Dendritic cell treated with granulocyte-macrophage colony-stimulating factor and Interleukin-4, amounts not matched to agents 40 ng/mL and 50 ng/mL, for 4 days (primary cell): ENCODE measurements around the gene KRTAP10-2.
"Not testable (repeated sequence)": the region's sequence is repeated elsewhere in the genome, so short reads cannot be mapped to it uniquely, and the experiment has no call there.

Source experiments
- H3K27ac Mint-ChIP-seq: one replicate; pipeline ENCODE4 v1.8.0; 2022; ENCODE audit warnings: mild to moderate bottlenecking, mixed read lengths
- H3K27me3 Mint-ChIP-seq: one replicate; pipeline ENCODE4 v1.8.0; 2022; ENCODE audit warnings: mild to moderate bottlenecking, mixed read lengths
- H3K36me3 Mint-ChIP-seq: one replicate; pipeline ENCODE4 v1.8.0; 2022; ENCODE audit warnings: low read depth, mixed read lengths
- H3K4me1 Mint-ChIP-seq: one replicate; pipeline ENCODE4 v1.8.0; 2022; ENCODE audit warnings: low read depth, mixed read lengths
- H3K4me3 Mint-ChIP-seq: one replicate; pipeline ENCODE4 v1.8.0; 2022; ENCODE audit warnings: mild to moderate bottlenecking, moderate library complexity, mixed read lengths
- H3K9me3 Mint-ChIP-seq: one replicate; pipeline ENCODE4 v1.8.0; 2022; ENCODE audit warnings: mixed read lengths
- intact Hi-C: fragments of 100-400 bp; cut with micrococcal nuclease; formaldehyde crosslinking; loops from one replicate; pipeline ENCODE4 v1.15.0; 2022

KRTAP10-2 gene

DNA sequence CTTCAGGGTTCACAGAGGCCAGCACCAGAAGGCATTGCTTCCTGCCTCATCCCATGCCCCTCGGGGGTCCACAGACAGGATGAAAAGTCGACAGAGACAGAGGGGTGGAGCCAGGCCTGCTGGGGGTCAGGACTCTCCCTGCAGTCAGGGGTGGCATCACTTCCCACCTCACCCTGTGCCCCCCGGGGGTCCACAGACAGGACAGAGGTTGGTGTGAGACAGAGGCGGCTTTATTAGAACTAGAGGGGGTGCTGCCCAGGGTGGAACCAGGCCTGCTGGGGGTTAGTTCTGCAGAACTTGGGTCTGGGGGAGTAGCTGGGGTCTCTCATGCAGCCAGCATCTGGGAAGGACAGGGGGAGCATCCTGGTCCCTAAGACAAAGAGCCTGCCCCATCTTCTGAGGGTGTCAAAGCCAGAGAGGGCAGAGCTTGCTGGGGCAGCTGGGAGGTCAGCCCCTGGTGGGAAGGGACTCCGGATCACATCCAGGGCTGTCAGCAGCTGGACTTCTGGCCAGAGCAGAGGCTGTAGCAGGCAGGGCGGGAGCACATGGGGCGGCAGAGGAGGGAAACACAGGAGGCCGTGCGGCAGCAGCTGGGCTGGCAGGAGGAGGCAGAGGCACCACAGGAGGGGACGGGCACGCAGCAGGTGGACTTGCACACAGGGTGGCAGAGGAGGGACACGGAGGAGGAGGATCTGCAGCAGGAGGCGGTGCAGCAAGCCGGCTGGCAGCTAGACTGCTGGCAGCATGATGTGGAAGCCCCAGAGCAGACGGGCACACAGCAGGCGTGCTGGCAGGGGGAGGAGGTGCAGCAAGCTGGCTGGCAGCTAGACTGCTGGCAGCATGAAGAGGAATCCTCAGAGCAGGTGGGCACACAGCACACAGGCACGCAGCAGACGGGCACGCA lies 39.8 kb upstream of the KRTAP10-2 start:
- H3K27ac Mint-ChIP-seq, H3K4me1 Mint-ChIP-seq, intact Hi-C loops, H3K9me3 Mint-ChIP-seq, H3K36me3 Mint-ChIP-seq, H3K4me3 Mint-ChIP-seq: not testable (repeated sequence)
- peaks cover 19% of the 10 kb centered on the region for H3K27me3 Mint-ChIP-seq

GRCh38 chr21:44590311-44590721 lies 39.0 kb upstream of the KRTAP10-2 start:
- H3K27me3 Mint-ChIP-seq = peaks cover 24% of the 10 kb centered on the region
- no peaks in the 10 kb centered on the region for H3K4me1 Mint-ChIP-seq
- intact Hi-C loops = no loop called here

GRCh38 chr21:44589586-44590305 lies 38.4 kb upstream of the KRTAP10-2 start:
- H3K9me3 Mint-ChIP-seq = peaks cover 8% of the 10 kb centered on the region
- intact Hi-C loops = no loop called here

More at GRCh38 chr21:44590311-44590721, 39.0 kb upstream of the KRTAP10-2 start:
- Mint-ChIP-seq H3K27ac (no peak overlapping the region), H3K9me3 (peaks cover 7% of the 10 kb centered on the region), H3K4me3 (no peak overlapping the region), H3K36me3 (no peaks in the 10 kb centered on the region)

DNA sequence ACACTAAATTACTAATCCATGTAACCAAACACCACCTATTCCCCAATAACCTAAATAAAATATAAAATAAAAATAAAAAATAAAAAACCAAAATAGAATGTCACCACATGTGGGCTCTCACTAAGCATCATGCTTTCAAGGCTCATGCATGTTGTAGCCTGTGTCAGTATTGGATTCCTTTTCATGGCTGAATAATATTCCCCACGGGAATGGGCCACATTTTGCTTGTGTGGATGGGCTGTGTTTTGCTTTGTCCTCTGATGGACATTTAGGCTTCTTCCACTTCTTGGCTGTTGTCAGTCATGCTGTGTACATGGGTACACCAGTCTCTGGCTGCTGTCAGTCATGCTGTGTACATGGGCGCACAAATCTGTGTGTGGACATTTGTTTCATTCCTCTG lies 37.8 kb upstream of the KRTAP10-2 start:
- Mint-ChIP-seq H3K27ac (no peak overlapping the region), H3K36me3 (no peaks in the 10 kb centered on the region), H3K4me1 (no peaks in the 10 kb centered on the region), H3K4me3 (no peak overlapping the region), H3K27me3 (peaks cover 26% of the 10 kb centered on the region), H3K9me3 (peaks cover 8% of the 10 kb centered on the region)
- intact Hi-C loops = no loop called here

More at GRCh38 chr21:44589586-44590305, 38.4 kb upstream of the KRTAP10-2 start:
- Mint-ChIP-seq H3K4me3 (no peak overlapping the region), H3K36me3 (no peaks in the 10 kb centered on the region), H3K4me1 (no peaks in the 10 kb centered on the region), H3K27ac (no peak overlapping the region), H3K27me3 (peaks cover 29% of the 10 kb centered on the region)

DNA sequence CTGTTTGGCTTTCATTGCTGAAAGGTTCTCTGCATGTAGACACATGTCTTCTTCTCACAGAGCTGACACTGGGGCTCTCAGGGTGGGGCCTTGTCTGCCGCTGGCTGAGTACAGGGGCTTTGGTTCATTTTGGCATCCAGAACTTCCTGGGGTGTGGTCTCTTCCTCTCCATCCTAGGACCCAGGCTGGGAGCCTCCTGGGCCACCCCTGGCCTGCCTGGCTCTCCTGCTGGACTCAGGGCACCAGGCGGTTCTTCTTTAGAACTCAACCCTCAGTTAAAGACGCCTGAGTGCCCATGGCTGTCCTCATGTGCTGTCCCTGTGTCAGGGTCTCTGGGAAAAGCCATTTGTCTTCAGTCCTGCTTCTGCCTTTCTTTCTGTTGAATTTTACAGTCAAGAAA lies 34.6 kb upstream of the KRTAP10-2 start:
- Mint-ChIP-seq H3K36me3 (no peaks in the 10 kb centered on the region), H3K4me3 (no peak overlapping the region), H3K27me3 (peaks cover 28% of the 10 kb centered on the region), H3K4me1 (no peaks in the 10 kb centered on the region), H3K9me3 (peaks cover 24% of the 10 kb centered on the region), H3K27ac (no peak overlapping the region)
- intact Hi-C loops = no loop called here

DNA sequence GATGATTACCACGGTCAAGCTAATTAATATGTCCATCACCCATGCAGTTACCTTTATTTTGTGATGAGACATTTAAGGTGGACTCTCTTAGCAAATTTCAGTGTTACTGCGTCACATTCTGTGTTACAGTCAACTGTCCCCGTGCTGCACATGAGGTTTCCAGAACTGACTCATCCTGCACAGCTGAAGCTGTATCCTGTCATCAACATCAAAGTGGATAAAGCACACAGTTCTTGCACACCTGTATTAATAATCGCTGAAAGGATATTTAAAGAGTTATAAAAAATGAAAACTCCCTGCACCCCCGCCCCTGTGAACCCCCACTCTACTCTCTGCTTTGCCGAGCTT lies 32.5 kb upstream of the KRTAP10-2 start:
- H3K27me3 Mint-ChIP-seq = peaks cover 43% of the 10 kb centered on the region
- peaks cover 39% of the 10 kb centered on the region for H3K9me3 Mint-ChIP-seq
- intact Hi-C loops = no loop called here
- no peak overlapping the region for H3K4me3 Mint-ChIP-seq
- H3K4me1 Mint-ChIP-seq = no peaks in the 10 kb centered on the region
- no peaks in the 10 kb centered on the region for H3K36me3 Mint-ChIP-seq
- H3K27ac Mint-ChIP-seq = no peak overlapping the region

DNA sequence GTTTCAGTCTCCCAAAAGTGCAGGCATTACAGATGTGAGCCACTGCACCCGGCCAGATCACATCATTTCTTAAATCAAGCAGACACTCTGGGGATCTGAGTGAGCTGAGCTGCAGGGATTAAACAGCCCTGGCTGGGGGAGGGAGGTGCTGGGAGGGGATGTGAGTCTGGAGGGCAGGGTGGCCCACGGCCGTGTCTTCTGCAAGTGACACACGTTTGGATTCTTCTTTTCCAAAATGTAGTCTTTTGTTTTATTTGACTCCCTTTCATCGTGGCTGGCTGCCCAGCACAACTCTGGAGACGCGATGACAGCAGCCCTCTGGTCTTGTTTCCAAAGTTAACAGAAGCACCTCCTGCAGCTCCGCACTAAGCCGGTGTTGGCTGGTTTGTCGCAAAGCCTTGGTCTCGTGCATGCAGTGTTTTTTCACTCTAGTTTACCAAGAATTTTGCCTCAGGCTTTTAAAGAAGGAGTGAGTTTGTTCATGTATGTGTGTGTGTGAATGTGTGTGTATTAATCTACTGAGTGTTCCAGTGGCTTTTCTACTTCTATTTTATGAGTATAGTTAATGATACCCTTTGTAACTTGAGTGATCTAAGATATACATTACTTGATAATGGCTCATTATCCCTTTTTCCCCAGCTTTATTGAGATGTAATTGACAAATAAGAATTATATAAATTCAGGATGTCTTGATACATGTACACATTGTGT lies 31.9 kb upstream of the KRTAP10-2 start:
- Mint-ChIP-seq H3K27ac (no peak overlapping the region), H3K4me3 (no peak overlapping the region), H3K9me3 (peaks cover 39% of the 10 kb centered on the region), H3K36me3 (no peaks in the 10 kb centered on the region), H3K27me3 (peaks cover 43% of the 10 kb centered on the region), H3K4me1 (no peaks in the 10 kb centered on the region)
- intact Hi-C loops = no loop called here

GRCh38 chr21:44582055-44582454 lies 30.8 kb upstream of the KRTAP10-2 start:
- Mint-ChIP-seq H3K9me3 (peaks cover 45% of the 10 kb centered on the region), H3K4me3 (no peak overlapping the region), H3K27ac (no peak overlapping the region), H3K36me3 (no peaks in the 10 kb centered on the region), H3K27me3 (peaks cover 44% of the 10 kb centered on the region), H3K4me1 (no peaks in the 10 kb centered on the region)
- intact Hi-C loops = no loop called here

GRCh38 chr21:44581158-44581557 lies 29.9 kb upstream of the KRTAP10-2 start:
- Mint-ChIP-seq H3K27ac (no peak overlapping the region), H3K36me3 (no peaks in the 10 kb centered on the region), H3K27me3 (peaks cover 41% of the 10 kb centered on the region), H3K4me3 (no peak overlapping the region), H3K9me3 (peaks cover 53% of the 10 kb centered on the region), H3K4me1 (no peaks in the 10 kb centered on the region)
- intact Hi-C loops = no loop called here

DNA sequence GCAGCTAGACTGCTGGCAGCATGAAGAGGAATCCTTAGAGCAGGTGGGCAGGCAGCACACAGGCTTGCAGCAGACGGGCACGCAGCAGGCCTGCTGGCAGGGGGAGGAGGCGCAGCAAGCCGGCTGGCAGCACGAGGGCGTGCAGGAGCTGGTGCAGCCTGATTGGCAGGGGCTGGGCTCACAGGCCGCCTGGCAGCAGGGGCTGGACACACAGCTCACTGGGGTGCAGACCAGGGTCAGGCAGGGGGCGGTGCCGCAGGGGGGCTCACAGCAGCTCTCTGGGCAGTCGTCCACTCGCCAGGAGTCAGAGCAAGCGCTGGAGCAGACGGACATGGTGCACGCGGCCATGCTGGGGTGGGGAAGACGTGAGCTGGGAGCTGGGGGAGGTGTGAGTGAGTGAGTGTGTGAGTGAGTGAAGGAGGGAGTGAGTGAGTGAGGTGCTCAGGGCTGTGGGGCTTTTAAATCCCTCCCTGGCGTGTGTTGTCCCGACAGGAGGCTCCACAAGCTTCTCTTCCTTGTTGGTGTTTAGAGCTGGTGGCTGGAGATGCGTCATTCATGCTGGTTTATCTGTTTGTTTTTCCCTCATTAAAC lies 29.0 kb upstream of the KRTAP10-2 start, which contains the start of gene KRTAP10-5:
KRTAP10-5 (minus strand) TSS at position 374 of the 591 bp plus-strand sequence; CDS start at position 348, 26 bp downstream.
- Mint-ChIP-seq H3K9me3 (peaks cover 46% of the 10 kb centered on the region), H3K27me3 (peaks cover 38% of the 10 kb centered on the region)
- H3K4me1 Mint-ChIP-seq, H3K27ac Mint-ChIP-seq, intact Hi-C loops, H3K36me3 Mint-ChIP-seq, H3K4me3 Mint-ChIP-seq: not testable (repeated sequence)

GRCh38 chr21:44579833-44580144 lies 28.5 kb upstream of the KRTAP10-2 start:
- H3K4me1 Mint-ChIP-seq = no peaks in the 10 kb centered on the region
- no peaks in the 10 kb centered on the region for H3K36me3 Mint-ChIP-seq
- peaks cover 37% of the 10 kb centered on the region for H3K27me3 Mint-ChIP-seq
- no peak overlapping the region for H3K4me3 Mint-ChIP-seq
- no peak overlapping the region for H3K27ac Mint-ChIP-seq
- peaks cover 45% of the 10 kb centered on the region for H3K9me3 Mint-ChIP-seq
- intact Hi-C loops = no loop called here

DNA sequence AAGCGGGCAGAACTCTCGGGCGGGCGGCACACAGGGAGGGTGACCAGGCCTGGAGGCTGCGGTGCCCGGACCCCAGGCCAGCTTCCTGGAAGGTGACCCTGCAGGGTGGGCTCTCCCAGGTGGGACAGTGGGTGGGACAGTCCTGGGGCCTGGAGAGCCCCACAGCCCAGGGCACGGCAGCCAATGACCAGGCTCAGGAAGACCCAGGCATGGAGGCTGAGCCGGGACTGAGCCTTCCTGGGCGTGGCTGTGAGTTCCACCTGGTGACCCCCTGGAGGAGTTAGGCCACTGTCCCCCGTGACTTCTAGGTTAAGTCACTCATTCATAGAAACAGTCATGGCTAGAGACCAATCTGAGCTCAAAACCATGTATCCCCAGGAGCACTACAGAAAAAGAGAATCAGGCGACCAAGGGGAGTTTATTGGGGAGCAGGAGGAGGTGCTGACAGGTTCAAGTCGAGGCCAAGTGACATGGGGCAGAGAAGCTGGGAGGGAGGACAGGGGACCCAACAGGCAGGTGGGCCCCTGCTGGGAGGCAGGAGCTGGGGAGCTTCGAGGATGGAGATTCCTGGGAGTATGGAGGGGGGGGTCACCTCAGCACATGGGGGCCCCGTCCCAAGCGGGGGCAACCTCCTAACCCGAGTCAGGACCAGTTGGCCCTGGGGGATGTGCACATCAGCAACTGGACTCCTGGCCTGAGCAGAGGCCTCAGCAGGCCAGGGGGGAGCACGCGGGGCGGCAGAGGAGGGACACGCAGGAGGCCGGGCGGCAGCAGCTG lies 27.9 kb upstream of the KRTAP10-2 start:
- Mint-ChIP-seq H3K9me3 (peaks cover 45% of the 10 kb centered on the region), H3K4me1 (no peaks in the 10 kb centered on the region), H3K4me3 (no peak overlapping the region), H3K27me3 (peaks cover 42% of the 10 kb centered on the region), H3K27ac (no peak overlapping the region), H3K36me3 (no peaks in the 10 kb centered on the region)
- intact Hi-C loops = no loop called here

DNA sequence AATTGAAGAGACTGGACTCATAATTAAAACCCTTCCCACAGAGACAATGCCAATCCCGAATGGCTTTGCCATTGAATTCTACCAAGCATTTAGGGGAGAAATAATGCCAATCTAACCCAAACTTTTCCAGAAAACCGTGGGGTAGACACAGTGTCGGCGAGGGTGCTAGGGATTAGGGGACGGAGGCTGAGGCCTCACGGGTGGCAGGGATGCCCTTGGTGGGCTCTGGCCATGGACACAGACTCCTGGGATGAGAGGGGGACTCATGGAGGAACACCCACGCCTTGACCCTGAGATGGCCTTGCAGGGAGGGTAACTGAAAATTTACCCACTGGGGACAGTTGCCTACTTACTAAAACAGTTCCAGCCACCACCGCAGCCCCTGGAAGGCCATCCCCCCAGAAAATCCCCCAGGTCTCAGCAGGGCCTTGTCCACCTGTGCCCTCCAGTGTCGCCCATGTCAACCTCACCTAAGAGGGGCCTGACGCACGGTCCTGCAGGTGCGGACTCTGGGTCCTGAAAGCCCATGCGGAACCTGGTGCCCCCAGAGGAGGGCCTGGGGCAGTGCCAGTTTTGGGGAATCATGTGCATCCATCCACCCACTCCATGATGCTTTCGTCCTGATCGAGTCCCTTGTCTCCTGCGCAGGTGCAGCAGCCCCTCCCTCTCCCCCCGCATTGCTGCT lies 27.2 kb upstream of the KRTAP10-2 start:
- Mint-ChIP-seq H3K27me3 (peaks cover 48% of the 10 kb centered on the region), H3K4me3 (no peak overlapping the region), H3K9me3 (peaks cover 45% of the 10 kb centered on the region), H3K4me1 (no peaks in the 10 kb centered on the region), H3K36me3 (no peaks in the 10 kb centered on the region), H3K27ac (no peak overlapping the region)
- intact Hi-C loops = no loop called here
